WERI-Rb-1 (cell line): ENCODE data around the gene NPW.
"Not testable (repeated sequence)": the region's sequence is repeated elsewhere in the genome, so short reads cannot be mapped to it uniquely, and the experiment has no call there.

Source experiments
- DNase-seq: peaks from one replicate; pipeline ENCODE4 v3.0.0-alpha.2; 2020
- H3K27ac ChIP-seq: fragments of 250-450 bp; sonication (Bioruptor Pico); 2 replicates; pipeline ENCODE4 v1.5.1; 2020; ENCODE audit warnings: mild to moderate bottlenecking, moderate library complexity
- H3K27me3 ChIP-seq: fragments of 250-450 bp; sonication (Bioruptor Pico); 2 replicates; pipeline ENCODE4 v1.5.1; 2021; ENCODE audit warnings: mild to moderate bottlenecking, low read depth, moderate library complexity; ENCODE audit not compliant: insufficient read depth, severe bottlenecking
- H3K36me3 ChIP-seq: fragments of 250-450 bp; sonication (Bioruptor Pico); 2 replicates; pipeline ENCODE4 v1.5.1; 2020; ENCODE audit warnings: mild to moderate bottlenecking, moderate library complexity
- H3K4me3 ChIP-seq: 2 replicates; pipeline ENCODE4 v1.5.1; 2011; ENCODE audit warnings: low read depth, mild to moderate bottlenecking, control low read depth, low read length
- H3K9me3 ChIP-seq: fragments of 250-450 bp; sonication (Bioruptor Pico); 2 replicates; pipeline ENCODE4 v1.5.1; 2021; ENCODE audit warnings: mild to moderate bottlenecking, moderate library complexity; ENCODE audit not compliant: severe bottlenecking
- TF ChIP-seq, protein P1 (sequence below): IDR thresholded peaks from 2 replicates; pipeline ENCODE4 v1.5.1; 2011; ENCODE audit warnings: low read depth, mild to moderate bottlenecking, control low read depth, inconsistent platforms, low read length

NPW gene

DNA sequence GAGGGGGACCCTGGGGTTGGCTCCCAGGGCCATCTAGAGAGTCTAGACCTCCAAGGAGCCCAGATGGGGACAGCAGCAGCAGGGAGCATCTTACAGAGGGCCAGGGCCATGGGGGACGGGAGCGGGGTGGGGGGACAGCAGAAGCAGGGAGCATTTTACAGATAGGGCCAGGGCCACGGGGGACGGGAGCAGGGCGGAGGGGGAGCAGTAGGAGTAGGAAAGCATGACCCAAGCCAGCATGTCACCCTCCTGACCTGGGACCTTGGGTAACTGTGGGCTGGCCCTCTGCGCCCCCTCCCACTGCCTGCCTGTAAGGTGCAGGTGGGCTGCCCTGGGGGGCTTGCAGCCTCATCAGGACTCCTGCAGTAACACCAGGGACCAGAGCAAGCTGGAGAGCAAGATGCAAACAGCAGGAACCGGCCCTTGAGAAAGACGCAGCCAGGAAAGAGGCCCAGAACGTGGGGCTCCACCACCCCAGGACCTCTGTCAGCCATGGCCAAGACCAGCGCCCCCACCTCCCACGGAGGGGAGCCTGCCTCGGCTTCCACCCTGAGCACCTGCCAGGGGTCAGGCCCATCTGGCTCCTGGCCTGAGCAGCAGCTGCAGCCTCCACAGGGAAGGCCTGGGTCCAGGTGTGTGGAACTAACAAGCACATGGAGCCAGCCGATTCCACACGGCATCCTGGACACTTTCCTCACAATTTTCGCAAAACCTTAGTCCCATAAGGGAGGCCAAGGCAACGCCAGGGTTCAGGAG lies 12.3 kb upstream of the NPW start:
- no peak for DNase-seq
- TF ChIP-seq, protein P1, sequence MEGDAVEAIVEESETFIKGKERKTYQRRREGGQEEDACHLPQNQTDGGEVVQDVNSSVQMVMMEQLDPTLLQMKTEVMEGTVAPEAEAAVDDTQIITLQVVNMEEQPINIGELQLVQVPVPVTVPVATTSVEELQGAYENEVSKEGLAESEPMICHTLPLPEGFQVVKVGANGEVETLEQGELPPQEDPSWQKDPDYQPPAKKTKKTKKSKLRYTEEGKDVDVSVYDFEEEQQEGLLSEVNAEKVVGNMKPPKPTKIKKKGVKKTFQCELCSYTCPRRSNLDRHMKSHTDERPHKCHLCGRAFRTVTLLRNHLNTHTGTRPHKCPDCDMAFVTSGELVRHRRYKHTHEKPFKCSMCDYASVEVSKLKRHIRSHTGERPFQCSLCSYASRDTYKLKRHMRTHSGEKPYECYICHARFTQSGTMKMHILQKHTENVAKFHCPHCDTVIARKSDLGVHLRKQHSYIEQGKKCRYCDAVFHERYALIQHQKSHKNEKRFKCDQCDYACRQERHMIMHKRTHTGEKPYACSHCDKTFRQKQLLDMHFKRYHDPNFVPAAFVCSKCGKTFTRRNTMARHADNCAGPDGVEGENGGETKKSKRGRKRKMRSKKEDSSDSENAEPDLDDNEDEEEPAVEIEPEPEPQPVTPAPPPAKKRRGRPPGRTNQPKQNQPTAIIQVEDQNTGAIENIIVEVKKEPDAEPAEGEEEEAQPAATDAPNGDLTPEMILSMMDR: no peak
- Histone ChIP-seq H3K27me3 (no peaks in the 10 kb centered on the region), H3K9me3 (no peaks in the 10 kb centered on the region), H3K4me3 (no peak overlapping the region), H3K36me3 (peaks cover 51% of the 10 kb centered on the region), H3K27ac (no peak overlapping the region)

DNA sequence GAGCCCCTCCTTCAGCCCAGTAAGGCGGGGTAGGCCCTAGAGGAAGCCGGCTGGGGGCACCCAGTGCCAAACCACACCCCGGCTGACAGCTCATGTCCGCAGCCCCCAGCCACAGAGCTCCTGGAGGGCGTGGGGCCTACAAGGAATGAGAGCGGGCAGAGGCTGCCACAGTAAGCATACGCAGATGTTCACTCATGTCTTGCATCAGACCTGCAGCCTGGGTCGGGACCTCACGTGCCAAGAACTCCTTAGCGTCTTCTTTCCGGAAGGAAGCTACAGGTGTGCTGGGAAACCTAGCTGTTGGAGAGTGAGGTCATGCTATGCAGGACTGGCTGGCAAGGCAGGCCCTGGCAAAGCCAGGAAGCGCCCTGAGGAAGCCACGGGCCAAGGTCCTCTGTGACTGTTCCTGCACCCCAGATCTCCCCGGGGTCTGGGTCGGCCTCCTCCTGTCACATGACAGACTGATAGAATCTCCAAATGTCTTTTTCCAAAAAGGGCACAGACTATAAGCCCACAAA lies 11.5 kb upstream of the NPW start:
- Histone ChIP-seq H3K27ac (peak overlapping the region; percentile 86; the same call in 1 of the 2 replicates), H3K36me3 (peaks cover 43% of the 10 kb centered on the region), H3K4me3 (no peak overlapping the region; the same call in 1 of the 2 replicates), H3K27me3 (no peaks in the 10 kb centered on the region), H3K9me3 (no peaks in the 10 kb centered on the region)
- no peak for DNase-seq
- TF ChIP-seq, protein P1: no peak

DNA sequence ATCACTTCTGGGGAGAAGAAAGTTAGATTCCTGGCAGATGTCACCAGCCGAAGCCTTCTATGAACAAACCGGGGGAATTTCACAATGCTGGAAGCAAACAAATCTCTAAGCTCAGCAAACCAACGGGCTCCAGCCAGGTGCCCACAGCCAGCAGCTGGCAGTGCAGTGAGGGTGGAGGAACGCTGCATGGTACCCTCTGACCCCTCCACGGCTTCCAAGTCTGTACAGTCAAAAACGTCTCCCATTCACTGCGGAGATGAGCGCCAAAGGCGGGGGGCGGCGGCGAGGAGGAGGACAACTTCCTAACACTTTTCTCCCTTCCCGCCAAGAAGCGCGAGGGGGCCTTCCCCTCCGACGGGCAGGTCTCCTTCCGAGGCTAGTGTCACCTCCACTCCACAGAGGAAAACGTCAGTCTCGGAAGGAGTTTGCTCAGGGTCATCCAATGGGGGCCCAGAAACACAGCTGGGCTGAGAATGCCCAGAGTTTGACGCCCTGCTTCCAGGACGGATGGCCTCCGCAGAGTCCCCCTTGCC lies 10.9 kb upstream of the NPW start:
- DNase-seq: no peak
- H3K27me3 ChIP-seq: no peaks in the 10 kb centered on the region
- peak overlapping the region; percentile 86 for H3K27ac ChIP-seq
- H3K9me3 ChIP-seq: no peaks in the 10 kb centered on the region
- TF ChIP-seq, protein P1: no peak
- H3K4me3 ChIP-seq: peak overlapping the region; percentile 73
- H3K36me3 ChIP-seq: peaks cover 37% of the 10 kb centered on the region

DNA sequence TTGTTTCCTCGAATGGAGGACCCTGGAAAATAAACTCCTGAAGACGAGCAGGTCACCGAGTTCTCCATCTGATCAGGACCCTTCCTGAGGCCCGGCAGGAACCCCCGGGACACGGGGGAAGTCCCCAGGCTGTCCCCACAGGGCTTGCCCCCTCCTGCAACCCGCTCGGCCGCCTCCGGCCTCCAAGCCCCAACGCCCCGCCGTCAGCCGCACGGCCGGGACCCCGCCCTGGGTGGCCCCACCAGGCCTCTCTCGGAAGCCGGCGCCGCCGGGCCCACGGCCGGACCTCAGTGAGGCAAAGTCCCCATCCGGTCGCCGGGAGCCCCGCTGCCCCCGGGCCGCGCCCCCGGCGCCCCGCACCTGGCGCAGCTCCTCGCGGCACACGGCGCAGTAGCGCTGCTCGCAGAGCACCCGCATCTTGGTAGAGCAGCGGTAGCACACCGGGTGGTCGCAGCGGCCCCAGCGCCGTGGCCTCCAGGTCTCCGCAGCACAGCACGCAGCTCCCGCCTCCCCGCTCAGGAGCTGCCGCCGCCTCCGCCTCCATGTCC lies 10.3 kb upstream of the NPW start:
- no peaks in the 10 kb centered on the region for H3K27me3 ChIP-seq
- H3K27ac ChIP-seq: peak overlapping the region; percentile 86
- DNase-seq: no peak
- peaks cover 36% of the 10 kb centered on the region for H3K36me3 ChIP-seq
- H3K9me3 ChIP-seq: no peaks in the 10 kb centered on the region
- TF ChIP-seq, protein P1: no peak
- peak overlapping the region; percentile 73 for H3K4me3 ChIP-seq

DNA sequence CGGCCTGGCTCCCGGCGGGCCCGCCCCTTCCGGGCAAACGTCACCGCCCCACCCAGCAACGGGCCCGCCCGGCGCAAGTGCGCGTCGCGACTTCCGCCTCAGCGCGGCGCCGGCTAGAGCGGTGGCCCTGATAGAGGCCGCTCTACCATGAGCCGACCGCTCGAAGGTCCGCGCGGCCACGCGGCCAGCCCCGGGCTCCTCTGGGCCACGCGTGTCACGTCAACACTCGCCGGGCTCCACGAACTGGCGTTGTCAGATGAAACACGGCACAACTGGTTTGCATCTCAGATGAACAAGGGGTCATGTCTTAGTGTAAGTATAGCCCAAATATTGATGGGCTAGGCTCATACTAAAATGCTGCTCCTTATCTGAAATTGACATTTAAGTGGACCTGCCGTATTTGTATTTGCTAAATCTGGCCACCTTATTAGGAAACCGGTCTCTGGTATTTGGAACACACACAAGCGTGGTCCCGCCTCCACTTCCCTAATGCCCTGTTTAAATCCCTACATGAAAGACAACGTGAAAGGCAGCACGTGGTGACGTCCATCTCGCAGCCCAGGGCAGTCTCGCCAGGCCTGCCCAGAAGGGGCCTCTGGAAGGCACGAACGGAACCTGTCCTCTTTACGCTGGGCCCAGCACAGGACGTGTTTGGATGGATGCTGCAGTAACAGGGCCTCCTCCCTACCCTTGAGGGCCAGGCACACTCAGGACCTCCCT lies 9.6 kb upstream of the NPW start, which contains the start of gene ZNF598:
Gene ZNF598 (minus strand): TSS at position 31 of the 720 bp plus-strand sequence.
- peak; percentile 79 for DNase-seq
- no peaks in the 10 kb centered on the region for H3K9me3 ChIP-seq
- TF ChIP-seq, protein P1: no peak
- peak within 1 kb of the TSS; percentile 73 for H3K4me3 ChIP-seq
- H3K27me3 ChIP-seq: no peaks in the 10 kb centered on the region
- H3K36me3 ChIP-seq: peaks cover 29% of the 10 kb centered on the region
- H3K27ac ChIP-seq: peak within 1 kb of the TSS; percentile 86

DNA sequence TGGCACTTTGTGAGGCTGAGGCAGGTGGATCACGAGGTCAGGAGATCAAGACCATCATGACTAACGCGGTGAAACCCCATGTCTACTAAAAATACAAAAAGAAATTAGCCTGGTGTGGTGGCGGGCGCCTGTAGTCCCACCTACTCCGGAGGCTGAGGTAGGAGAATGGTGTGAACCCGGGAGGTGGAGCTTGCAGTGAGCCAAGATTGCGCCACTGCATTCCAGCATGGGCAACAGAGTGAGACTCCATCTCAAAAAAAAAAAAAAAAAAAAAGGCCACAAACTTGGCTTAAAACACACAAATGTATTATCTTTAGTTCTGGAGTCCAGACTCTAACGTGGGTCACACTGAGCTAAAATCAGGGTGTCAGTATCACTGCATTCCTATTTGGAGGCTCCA lies 7.9 kb upstream of the NPW start:
- not testable (repeated sequence) for DNase-seq, H3K9me3 ChIP-seq, H3K4me3 ChIP-seq, H3K27ac ChIP-seq, H3K27me3 ChIP-seq
- H3K36me3 ChIP-seq: peaks cover 18% of the 10 kb centered on the region
